ENCODE results near the gene PLPP1.

Gene PLPP1

DNA sequence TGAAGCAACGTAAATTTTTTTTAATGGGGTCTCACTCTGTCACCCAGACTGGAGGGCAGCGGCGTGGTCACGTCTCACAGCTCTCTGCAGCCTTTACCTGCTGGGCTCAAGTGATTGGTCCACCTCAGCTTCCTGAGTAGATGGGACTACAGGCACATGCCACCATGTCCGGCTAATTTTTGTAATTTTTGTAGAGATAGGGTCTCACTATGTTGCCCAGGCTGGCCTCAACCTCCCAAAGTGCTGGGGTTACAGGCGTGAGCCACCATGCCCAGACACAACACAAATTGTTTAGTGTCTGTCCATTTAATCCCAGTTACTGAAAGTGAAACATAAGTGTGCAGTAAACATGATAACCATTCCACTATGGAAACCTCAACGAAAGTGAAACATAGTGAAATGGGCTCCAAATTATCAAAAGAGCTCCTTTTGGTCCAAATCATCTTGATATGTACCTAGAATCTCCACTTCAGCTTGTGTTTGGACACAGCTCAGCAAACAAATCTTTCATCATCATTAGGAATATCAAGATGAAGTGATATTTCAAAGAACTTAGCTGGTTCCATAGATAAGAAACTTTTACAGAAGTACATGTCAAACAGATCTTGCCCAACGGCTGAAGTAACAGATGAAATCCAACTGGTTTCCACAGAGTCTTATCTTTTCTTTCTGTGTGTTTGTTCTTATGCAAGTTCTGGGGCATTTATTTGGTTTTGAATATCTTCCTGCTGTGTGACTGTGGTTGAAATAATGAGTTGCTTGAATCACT is 41.2 kb upstream of the PLPP1 start:
- TF ChIP-seq, protein P1, sequence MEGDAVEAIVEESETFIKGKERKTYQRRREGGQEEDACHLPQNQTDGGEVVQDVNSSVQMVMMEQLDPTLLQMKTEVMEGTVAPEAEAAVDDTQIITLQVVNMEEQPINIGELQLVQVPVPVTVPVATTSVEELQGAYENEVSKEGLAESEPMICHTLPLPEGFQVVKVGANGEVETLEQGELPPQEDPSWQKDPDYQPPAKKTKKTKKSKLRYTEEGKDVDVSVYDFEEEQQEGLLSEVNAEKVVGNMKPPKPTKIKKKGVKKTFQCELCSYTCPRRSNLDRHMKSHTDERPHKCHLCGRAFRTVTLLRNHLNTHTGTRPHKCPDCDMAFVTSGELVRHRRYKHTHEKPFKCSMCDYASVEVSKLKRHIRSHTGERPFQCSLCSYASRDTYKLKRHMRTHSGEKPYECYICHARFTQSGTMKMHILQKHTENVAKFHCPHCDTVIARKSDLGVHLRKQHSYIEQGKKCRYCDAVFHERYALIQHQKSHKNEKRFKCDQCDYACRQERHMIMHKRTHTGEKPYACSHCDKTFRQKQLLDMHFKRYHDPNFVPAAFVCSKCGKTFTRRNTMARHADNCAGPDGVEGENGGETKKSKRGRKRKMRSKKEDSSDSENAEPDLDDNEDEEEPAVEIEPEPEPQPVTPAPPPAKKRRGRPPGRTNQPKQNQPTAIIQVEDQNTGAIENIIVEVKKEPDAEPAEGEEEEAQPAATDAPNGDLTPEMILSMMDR (conservative IDR thresholded peaks at IDR 0.05), result no peak
- no peak for TF ChIP-seq ZFX (IDR thresholded peaks at IDR 0.05)
- peak overlapping the region; percentile 100 for H3K27ac ChIP-seq

DNA sequence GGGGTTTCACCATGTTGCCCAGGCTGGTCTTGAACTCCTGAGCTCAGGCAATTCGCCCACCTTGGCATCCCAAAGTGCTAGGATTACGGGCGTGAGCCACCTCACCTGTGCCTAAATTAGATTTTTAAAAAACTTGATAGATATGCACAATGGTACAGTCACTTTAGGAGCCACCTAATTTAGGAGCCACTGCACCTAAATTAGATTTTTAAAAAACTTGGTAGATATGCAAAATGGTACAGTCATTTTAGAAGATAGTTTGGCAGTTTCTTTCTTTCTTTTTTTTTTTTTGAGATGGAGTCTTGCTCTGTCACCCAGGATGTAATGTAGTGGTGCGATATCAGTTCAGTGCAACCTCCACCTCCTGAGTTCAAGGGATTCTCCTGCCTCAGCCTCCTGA is 37.8 kb upstream of the PLPP1 start:
- TF ChIP-seq, protein P1 (conservative IDR thresholded peaks at IDR 0.05), result no peak
- TF ChIP-seq ZFX (IDR thresholded peaks at IDR 0.05), result no peak

DNA sequence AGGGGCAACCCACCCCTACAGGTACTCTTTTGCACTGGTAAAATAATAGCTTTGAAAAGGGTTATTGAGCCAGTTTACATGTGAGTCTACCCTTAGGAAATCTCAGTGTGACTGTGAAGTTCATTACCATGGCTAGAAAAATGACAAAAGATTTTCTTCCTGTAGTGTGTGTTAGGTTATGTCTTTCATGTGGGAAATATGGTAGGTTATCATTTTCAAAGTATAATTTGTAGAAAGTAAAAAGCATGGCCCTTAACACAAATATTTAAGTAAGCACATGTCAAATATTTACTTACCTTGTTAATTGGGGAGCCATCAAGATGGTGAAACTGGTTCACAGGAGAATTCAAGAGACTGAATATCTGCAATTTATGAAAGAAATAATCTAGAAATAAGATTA is 37.3 kb upstream of the PLPP1 start:
- H3K27ac ChIP-seq, result peak overlapping the region; percentile 96
- TF ChIP-seq, protein P1 (conservative IDR thresholded peaks at IDR 0.05), result no peak
- TF ChIP-seq ZFX (IDR thresholded peaks at IDR 0.05), result no peak

More for the DNA sequence above, 37.8 kb upstream of the PLPP1 start:
- H3K27ac ChIP-seq, result peak overlapping the region; percentile 96

DNA sequence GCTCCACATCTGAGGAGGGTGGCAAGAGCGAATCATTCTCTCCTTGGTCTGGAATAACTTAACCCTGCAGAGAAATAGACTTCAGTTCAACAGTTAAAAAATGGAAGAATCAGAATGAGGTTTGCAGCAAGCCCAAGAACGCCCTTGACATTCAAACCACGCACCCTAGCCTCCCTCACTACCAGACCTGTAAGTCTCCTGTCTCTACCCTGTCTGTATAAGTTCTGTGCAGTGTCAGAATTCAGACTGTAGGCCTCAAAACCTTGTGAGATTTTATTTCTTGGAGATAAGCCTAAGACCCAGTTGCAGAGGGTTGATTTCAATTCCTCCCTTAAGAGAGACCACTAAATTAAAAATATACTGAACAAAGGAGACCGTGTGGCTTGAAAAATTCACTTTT is 35.8 kb upstream of the PLPP1 start:
- no peak for TF ChIP-seq ZFX (IDR thresholded peaks at IDR 0.05)
- TF ChIP-seq, protein P1 (conservative IDR thresholded peaks at IDR 0.05), result no peak
- H3K27ac ChIP-seq, result peak overlapping the region; percentile 96

DNA sequence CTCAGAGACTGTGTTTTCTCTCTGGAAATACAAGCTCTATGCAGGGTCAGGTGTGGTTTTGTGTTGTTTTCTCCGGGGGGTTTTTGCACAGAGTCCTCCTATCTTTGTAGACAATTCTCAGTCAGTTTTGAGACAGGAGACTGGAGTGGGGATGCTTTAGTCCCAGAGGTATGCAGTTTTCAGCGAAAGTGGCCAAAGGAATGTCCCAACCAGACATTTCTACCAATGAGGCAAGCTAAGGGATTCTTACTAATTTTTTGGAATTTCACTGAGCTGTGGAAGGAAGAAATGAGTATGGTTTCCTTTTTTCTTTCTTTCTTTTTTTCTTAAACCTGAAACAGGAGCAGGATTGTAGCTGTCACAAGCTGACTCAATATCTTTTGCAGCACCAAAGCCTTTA is 35.3 kb upstream of the PLPP1 start:
- H3K27ac ChIP-seq, result peak overlapping the region; percentile 96
- no peak for TF ChIP-seq ZFX (IDR thresholded peaks at IDR 0.05)
- TF ChIP-seq, protein P1 (conservative IDR thresholded peaks at IDR 0.05), result no peak

DNA sequence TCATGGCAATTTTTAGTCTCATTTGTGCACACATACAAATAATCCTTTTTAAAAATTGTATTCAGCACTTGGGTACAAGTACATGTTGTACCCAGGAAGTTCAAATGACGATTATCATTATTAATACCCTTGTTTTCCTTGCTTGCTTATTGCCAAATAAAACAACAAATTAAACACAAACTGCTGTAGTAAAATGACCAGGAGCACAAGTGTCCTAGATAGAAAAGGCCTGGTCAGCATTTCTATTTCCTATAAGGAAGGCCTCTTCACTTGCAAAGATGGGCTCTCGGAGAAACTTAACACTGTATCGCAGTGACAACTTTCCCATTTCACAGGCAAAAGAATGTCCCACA is 34.7 kb upstream of the PLPP1 start:
- peak overlapping the region; percentile 96; the same call in 1 of the 2 replicates for H3K27ac ChIP-seq

More for the DNA sequence above, 34.7 kb upstream of the PLPP1 start:
- TF ChIP-seq ZFX (IDR thresholded peaks at IDR 0.05), result no peak
- TF ChIP-seq, protein P1 (conservative IDR thresholded peaks at IDR 0.05), result no peak

Data from C4-2B (cell line).